AG04449 (cell line): ENCODE measurements around the gene TUBE1.

Source experiments
- CTCF ChIA-PET: fragments of 350-600 bp; formaldehyde crosslinking; extraction: SDS; loops from one replicate; lab custom pipeline; 2021; ENCODE audit warnings: antibody characterized with exemption; lab: Yijun Ruan, JAX
- POLR2A ChIA-PET: fragments of 400-600, 350-600 bp; formaldehyde crosslinking; extraction: SDS; loops from one replicate; lab custom pipeline; 2020; ENCODE audit warnings: antibody characterized with exemption, inconsistent platforms; lab: Yijun Ruan, JAX
- DNase-seq: peaks from one replicate; pipeline ENCODE4 v3.0.0-alpha.2; 2010; ENCODE audit warnings: low read depth, low spot score
- H3K4me3 ChIP-seq: 2 replicates; pipeline ENCODE4 v1.5.1; 2011; ENCODE audit warnings: low read depth, mild to moderate bottlenecking, control low read depth, low read length
- TF ChIP-seq, protein P1 (sequence below): IDR thresholded peaks from one replicate; pipeline ENCODE4 v1.5.1; 2011; ENCODE audit warnings: mild to moderate bottlenecking, moderate library complexity, low read length, control low read depth, inconsistent platforms; ENCODE audit not compliant: insufficient read depth; ENCODE audit errors: missing control alignments

Gene TUBE1

DNA sequence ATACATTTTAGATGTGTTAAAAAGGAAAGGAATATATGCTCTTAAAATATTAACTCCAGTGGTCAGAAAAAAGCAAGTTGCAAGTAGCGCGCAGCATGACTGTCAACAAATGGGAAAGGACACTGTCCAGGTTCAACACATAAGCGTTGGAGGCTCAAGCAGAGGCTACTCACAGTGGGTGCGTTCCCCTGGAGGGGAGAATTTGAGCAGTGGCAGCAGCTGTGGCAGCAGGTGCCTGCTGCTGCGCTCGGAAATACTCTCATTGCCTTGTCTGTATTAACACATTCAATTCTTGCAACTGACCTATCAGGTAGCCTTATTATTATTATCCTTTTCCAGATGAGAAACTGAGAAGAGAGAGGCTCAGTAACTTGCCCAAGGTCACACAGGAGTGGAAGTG is 55.3 kb downstream of the TUBE1 start:
- no peak for DNase-seq
- no peak overlapping the region for H3K4me3 ChIP-seq
- TF ChIP-seq, protein P1, sequence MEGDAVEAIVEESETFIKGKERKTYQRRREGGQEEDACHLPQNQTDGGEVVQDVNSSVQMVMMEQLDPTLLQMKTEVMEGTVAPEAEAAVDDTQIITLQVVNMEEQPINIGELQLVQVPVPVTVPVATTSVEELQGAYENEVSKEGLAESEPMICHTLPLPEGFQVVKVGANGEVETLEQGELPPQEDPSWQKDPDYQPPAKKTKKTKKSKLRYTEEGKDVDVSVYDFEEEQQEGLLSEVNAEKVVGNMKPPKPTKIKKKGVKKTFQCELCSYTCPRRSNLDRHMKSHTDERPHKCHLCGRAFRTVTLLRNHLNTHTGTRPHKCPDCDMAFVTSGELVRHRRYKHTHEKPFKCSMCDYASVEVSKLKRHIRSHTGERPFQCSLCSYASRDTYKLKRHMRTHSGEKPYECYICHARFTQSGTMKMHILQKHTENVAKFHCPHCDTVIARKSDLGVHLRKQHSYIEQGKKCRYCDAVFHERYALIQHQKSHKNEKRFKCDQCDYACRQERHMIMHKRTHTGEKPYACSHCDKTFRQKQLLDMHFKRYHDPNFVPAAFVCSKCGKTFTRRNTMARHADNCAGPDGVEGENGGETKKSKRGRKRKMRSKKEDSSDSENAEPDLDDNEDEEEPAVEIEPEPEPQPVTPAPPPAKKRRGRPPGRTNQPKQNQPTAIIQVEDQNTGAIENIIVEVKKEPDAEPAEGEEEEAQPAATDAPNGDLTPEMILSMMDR: no peak
- ChIA-PET POLR2A (no interaction called here), CTCF (interaction anchor here (0.8 to 1.9 kb wide), 6 partner anchors 11 to 324 kb away, joined by 3 to 7 read pairs (median 4); no protein-coding TSS in a partner anchor)

GRCh38 chr6:112030961-112031660 is 56.2 kb downstream of the TUBE1 start:
- CTCF ChIA-PET: interaction anchor here (0.9 to 1.9 kb wide), 6 partner anchors 9 to 321 kb away, joined by 3 to 8 read pairs (median 4); no protein-coding TSS in a partner anchor
- TF ChIP-seq, protein P1: no peak
- no peak for DNase-seq
- no peak overlapping the region for H3K4me3 ChIP-seq
- POLR2A ChIA-PET: no interaction called here

DNA sequence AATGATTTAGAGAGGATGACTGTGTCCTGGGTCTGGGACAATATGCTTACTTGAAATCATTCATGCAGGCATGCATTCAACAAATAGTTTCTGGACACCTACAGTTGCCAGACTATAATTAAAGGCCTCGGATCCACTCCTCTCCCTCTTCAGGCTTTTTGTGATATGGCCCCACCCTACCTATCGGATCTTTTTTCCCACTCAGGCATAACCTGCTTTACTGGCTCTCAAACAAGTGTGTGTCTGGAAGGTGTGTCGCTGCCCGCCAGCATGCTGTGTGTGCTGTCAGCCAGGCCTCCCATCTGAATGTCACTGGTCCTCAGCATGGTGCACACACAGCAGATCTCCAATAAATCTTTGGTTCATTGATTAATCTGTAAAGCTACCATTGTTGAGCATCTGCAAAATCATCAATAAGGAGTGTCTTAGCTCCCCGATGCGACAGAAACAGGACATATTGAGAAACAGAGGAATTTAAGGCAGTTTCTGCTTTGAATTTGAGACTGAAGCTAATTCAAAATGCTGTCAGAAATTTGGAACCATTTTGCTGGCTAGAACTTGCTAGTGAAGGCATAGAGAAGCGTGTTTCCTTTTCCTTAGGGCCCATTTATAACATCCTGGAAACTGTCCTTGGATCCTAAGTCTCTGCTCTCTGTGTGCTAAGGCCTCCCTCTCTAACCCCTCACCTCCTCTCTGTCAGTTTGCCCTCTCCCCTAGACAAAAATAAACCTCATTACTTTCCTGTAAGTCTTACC is 56.9 kb downstream of the TUBE1 start:
- ChIA-PET CTCF (interaction anchor here (0.8 to 1.7 kb wide), 6 partner anchors 9 to 320 kb away, joined by 3 to 8 read pairs (median 3); no protein-coding TSS in a partner anchor), POLR2A (no interaction called here)
- TF ChIP-seq, protein P1: no peak
- DNase-seq: no peak
- no peak overlapping the region for H3K4me3 ChIP-seq

DNA sequence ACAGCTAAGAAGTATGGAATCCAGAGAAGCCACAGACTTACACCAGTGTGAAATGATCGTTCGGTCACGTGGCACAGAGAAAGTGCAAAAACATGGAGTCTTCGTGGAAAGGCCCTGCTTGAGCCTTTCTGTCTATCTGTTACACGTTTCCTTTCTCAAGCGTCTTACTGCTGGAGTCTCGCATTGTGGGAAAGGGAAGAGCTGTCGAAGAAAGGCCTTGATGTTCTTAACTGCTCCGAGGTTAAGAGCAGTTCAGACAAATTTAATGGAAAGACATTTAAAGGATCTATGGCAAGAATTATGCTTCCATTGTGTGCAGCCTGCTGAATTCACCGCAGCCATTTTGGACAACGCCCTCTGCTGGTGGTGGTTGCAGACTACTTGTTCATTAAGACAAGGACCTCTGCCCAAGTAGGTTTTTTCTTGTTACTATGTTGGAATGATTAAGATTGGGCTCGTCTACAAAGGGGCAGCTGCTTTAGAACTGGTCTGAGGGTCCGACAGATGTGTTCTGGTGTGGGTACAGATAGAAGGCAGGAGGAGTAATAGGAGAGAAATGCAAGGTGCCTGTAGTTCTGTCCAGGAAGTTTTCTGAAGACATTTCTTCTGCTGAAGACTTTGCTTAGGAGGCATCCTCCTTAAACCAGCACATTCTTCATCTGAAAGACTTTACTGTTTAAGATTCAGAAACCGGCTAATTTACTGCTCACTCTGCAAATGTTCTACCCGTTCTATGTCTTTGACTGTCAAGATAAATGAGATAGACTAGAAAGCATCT is 58.0 kb downstream of the TUBE1 start:
- POLR2A ChIA-PET: no interaction called here
- CTCF ChIA-PET: interaction anchor here (0.6 to 4.8 kb wide), 24 partner anchors 10 to 344 kb away, joined by 3 to 79 read pairs (median 4); no protein-coding TSS in a partner anchor
- no peak overlapping the region for H3K4me3 ChIP-seq
- DNase-seq: no peak
- TF ChIP-seq, protein P1: peak; percentile 61

DNA sequence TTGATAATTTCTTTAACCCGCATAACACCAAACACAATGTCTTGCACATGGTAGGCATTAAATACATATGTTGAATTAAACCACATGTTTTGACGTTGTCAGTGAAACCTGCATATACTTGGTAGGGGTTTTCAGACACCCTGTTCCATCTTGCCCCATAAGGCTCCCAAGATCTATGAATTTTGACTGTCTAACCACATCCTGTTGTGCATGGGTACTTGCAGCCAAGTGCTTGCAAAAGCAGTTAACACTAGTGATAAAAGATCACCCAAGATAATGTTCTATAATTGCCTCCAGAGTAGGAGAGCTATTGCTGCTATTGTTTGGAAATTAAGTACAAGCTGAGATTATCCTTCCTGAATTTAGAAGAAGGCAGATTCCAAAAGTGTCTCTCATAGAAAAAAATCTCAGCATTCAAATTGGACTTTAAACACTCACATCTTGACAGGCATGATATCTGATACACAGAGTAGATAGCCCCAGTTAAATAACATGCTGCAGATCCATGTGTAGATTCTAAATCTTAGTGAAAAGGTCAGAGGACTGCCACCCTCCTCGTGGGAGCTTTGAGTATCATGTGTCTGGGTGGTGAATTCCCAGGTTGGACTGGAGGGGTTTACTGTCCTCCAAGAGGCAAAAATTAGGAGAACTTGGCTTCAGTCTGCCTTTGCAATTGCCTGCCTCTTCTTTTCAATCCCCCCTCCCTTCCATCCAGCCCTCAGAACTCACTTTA is 59.2 kb downstream of the TUBE1 start:
- ChIA-PET CTCF (interaction anchor here (0.8 to 4.8 kb wide), 22 partner anchors 9 to 343 kb away, joined by 3 to 79 read pairs (median 5); no protein-coding TSS in a partner anchor), POLR2A (no interaction called here)
- no peak overlapping the region for H3K4me3 ChIP-seq
- TF ChIP-seq, protein P1: no peak
- DNase-seq: no peak
